NCI-H345 treated with DMSO at 0.1 percent for 48 hours (cell line): ENCODE data around the gene C1R.
"Not testable (repeated sequence)": the region's sequence is repeated elsewhere in the genome, so short reads cannot be mapped to it uniquely, and the experiment has no call there.

Experiments
- DNase-seq: peaks from one replicate; lab custom pipeline; 2025; ENCODE audit not compliant: unreplicated experiment; lab: John Stamatoyannopoulos, UW

The C1R gene

GRCh38 chr12:7068994-7069346 is 23.3 kb downstream of the C1R start:
- no peak for DNase-seq

GRCh38 chr12:7068240-7068993 is 23.8 kb downstream of the C1R start:
- DNase-seq, result no peak

GRCh38 chr12:7067096-7067495 is 25.1 kb downstream of the C1R start:
- no peak for DNase-seq

- DNase-seq, result no peak
Observed at GRCh38 chr12:7066596-7066995, 25.6 kb downstream of the C1R start.

- no peak for DNase-seq
Observed at GRCh38 chr12:7065073-7065623, 27.1 kb downstream of the C1R start.

GRCh38 chr12:7064516-7064915 is 27.7 kb downstream of the C1R start:
- no peak for DNase-seq

GRCh38 chr12:7061596-7061995 is 30.6 kb downstream of the C1R start:
- DNase-seq, result no peak

- no peak for DNase-seq
Observed at GRCh38 chr12:7061138-7061537, 31.1 kb downstream of the C1R start.

GRCh38 chr12:7060353-7060954 is 31.8 kb downstream of the C1R start, which contains the start of gene C1S:
Gene C1S, plus strand, starts transcription at chr12:7060718. Its CDS starts 1,195 bp downstream, at chr12:7061913.
- DNase-seq, result no peak

GRCh38 chr12:7059780-7060179 is 32.5 kb downstream of the C1R start:
- no peak for DNase-seq

- DNase-seq, result no peak
Observed at GRCh38 chr12:7058850-7059395, 33.3 kb downstream of the C1R start.

GRCh38 chr12:7058163-7058845 is 33.9 kb downstream of the C1R start:
- DNase-seq, result no peak

- not testable (repeated sequence) for DNase-seq
Observed at GRCh38 chr12:7055736-7056135, 36.5 kb downstream of the C1R start.

GRCh38 chr12:7054925-7055324 is 37.3 kb downstream of the C1R start:
- DNase-seq, result no peak

- DNase-seq, result not testable (repeated sequence)
Observed at GRCh38 chr12:7049973-7050372, 42.3 kb downstream of the C1R start.

- not testable (repeated sequence) for DNase-seq
Observed at GRCh38 chr12:7049445-7049951, 42.7 kb downstream of the C1R start.

GRCh38 chr12:7047306-7047705 is 44.9 kb downstream of the C1R start:
- DNase-seq, result no peak

GRCh38 chr12:7046383-7047105 is 45.7 kb downstream of the C1R start:
- DNase-seq, result no peak

- DNase-seq, result no peak
Observed at GRCh38 chr12:7045913-7046312, 46.3 kb downstream of the C1R start.

GRCh38 chr12:7042842-7043241 is 49.4 kb downstream of the C1R start:
- no peak for DNase-seq

- DNase-seq, result no peak
Observed at GRCh38 chr12:7039403-7039802, 52.8 kb downstream of the C1R start.
